NCI-H2029 (cell line): ENCODE results near the gene BTF3.

ENCODE experiments used
- DNase-seq: peaks from one replicate; lab custom pipeline; 2025; lab: John Stamatoyannopoulos, UW

The BTF3 gene

DNA sequence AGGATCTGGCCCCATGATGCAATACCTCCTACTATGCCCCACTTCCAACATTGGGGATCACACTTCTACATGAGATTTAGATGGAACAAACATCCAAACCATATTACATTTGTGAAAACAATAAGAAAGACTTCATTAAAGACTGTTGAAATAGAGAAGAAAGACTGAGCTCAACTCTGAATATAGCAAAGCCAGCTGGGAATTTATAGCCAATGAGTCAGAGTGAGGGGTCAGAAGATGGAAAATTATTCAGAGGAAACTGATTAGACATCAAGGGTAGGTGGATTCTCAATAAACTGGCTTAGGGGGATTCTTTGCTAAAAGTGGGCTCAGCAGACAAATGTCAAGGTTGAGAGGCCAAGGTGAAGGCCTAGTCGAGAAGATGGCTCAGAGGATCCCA is 25.6 kb downstream of the BTF3 start:
- no peak for DNase-seq

DNA sequence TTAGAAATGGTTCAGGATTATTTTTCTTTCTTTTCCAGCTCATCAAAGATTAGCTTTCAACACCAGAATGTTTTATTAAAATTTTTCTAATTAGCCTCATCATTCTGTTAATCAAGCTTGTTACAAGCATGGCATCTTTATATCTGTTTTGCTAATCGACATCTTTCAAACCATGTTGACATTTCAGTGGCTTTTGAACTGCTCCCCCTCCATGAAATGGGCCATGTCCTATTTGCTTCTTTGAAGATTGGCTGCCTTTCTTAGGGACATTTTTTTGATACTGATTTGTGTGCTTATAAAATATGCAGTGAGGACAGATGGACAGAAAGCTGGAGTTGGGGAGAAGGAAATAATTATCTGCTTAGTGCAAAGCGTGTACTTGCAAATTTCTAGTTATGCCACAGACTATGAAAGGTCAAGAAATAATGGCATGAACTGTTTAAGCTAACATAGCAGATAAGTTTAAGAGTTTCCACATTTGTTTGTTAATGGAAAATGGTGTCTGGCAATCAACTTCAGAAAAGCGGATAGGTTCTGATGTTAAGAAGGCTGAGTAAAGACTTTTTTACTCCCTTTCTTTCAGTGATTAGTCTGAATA is 27.5 kb downstream of the BTF3 start:
- no peak for DNase-seq

DNA sequence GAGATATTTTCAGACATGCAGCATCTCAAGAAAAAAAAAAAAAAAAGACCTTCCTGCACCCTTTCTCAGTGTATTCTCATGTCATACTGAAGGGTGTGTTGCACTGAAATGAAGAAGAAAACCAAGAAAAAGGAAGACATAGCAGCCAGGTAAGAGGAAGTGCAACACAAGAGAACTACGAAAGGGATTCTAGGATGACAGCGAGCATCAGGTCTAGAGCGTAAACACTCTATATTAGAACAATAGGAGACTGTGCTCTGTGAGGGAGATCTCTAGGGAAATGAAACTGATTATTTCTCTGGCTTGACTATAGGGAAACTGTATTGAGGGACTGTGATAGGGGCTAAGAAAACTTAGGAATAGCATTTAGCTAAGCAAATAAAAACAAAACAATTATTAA is 30.0 kb downstream of the BTF3 start:
- DNase-seq = peak; percentile 37

DNA sequence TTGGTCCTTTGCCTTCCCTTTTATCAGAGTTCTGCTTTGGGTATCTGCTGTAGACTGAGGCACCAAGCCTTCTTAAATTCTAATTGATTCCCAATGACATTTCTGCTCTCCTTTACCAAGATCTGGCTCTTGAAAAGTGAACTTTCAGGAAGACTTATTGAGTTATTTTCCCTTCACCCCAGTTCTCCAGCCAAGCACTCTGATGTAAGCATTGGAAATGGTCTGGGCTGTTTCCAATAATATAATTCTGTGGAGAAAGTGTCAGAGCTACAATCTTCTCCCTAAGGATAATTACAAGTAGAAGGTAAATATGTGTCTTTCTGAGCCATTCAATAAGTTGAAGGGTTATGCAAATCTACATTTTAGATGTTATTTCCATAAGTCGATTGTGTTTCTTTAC is 30.8 kb downstream of the BTF3 start:
- no peak for DNase-seq

DNA sequence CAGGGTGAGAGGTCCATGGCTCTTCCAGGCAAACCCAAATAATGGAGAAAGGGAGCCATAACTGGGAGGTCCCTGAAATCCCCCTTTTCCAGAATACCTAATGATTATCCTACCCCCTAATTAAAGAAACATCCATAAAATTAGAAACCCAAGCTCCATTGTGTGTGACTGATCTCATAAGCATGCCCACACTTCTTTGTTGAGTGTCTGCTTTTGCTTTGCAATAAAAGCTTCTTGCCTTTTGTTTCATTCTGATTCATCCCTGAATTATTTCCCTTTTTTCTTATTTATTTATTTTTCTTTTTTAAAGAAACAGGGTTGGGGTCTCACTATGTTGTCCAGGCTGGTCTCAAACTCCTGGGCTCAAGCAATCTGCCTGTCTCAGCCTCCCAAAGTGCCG is 33.1 kb downstream of the BTF3 start:
- no peak for DNase-seq

DNA sequence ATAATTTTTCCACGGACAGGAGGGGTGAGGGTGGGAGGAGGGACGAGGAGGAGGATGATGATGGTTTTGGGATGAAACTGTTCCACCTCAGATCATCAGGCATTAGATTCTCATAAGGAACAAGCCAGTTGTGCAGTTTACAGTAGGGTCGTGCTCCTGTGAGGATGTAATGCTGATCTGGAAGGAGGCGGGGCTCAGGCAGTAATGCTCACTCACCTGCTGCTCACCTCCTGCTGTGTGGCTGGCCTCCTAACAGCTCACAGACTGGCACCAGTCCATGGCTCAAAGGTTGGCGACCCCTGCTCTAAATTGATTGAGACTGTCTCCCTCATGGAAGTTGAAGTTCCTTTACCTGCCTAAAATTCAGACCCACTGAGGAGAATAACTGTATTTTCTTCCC is 34.0 kb downstream of the BTF3 start:
- no peak for DNase-seq

DNA sequence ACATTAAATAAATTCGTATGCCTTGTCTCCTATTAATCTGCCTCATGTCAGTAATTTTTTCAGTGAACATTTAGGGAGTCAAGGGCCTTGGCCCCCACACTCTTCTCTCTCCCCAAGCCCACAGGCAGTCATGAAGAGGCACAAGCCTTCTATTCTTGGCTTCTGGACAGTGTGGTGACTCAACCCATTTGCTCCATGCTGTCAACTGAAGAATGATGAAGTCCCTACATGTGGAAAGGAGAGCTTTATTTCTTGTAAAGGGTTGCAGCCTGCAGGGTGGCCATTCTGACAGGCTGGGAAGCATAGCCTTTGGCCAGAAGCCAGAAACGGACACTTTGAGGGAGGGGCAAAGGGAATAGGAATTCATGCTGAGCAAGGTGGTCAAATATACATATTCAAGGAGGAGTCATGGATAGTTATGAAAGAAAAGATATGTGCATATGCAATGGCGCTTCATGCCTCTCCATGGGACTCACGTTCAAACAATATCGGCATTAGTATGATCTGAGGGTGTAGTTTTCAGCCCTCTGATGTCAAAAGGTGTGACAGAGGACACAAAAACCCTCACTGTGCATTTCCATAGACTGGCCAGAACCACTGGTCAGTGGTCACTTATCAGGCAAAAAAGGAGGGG is 35.9 kb downstream of the BTF3 start:
- DNase-seq = no peak

DNA sequence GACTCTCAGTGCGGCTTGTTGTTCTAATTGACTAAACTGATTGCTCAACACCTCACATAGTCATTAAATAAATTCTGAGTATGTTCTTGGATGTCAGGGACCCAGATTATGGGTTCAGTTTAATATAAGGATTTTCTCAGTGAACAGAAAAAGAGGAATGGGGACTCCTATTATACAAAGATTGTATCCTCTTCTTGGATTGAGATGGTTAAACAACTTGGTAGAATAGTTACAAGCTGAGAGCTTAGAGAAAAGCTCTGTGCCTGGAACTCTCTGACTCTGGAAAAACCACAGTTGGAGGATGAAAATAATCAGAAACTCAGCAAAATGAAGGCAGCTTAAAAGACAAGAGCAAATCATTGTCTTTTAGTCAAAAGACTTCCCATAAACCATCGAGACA is 36.7 kb downstream of the BTF3 start:
- no peak for DNase-seq

DNA sequence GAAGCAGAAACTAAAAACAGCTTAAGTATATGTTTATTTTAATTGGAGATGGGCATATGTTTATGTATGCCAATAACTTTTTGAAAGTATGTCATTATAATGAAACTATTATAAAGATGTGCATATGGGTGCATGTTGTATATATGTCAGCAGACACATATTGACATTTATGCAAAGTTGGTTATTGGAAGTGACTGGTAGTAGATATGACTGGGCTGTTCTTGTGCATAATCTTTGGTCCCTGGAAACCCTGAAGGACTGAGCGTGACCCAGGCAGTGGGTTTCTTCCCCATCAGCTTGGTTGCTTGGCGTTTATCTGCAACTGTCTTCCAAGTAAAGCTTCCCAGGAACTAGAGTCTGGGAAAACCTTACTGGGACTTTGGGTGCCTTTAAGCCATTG is 41.5 kb downstream of the BTF3 start:
- no peak for DNase-seq

DNA sequence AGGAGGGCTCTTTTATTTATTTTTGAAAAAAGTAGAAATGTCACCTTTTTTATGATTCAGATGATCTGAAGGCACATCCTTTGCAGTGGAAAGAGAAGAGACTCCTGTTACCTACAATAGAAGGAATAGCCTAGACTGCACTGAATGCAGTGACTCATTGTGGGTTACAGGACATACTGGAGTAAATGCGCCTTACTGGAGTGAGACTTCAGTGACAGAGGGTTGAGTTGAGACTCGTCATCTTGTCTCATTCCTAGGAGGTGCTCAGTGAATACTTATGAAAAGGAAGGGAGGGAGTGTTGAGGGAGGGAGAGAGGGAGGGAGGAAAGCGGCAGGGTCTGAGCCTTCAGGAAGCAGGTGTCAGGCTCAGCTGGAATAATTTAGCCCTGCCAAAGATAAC is 42.0 kb downstream of the BTF3 start:
- DNase-seq = no peak

DNA sequence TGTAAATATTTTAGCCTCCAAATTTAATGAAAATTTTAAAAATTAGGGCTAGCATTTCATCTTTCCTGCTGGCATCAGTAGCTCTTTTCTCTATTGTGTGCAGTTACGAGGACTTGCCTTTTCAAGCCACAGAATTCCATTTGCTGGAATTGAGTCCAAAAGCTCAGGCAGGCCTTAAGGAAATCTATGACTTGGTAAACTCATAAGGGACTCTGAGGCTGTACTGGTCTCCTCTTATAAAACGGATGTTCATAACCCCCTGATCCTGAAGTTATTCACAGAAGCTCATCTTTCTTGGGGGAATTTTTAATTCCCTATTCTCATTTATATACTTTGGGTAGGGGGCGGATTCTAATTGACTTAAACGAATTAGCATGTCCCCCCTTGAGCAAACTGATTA is 43.8 kb downstream of the BTF3 start:
- no peak for DNase-seq

DNA sequence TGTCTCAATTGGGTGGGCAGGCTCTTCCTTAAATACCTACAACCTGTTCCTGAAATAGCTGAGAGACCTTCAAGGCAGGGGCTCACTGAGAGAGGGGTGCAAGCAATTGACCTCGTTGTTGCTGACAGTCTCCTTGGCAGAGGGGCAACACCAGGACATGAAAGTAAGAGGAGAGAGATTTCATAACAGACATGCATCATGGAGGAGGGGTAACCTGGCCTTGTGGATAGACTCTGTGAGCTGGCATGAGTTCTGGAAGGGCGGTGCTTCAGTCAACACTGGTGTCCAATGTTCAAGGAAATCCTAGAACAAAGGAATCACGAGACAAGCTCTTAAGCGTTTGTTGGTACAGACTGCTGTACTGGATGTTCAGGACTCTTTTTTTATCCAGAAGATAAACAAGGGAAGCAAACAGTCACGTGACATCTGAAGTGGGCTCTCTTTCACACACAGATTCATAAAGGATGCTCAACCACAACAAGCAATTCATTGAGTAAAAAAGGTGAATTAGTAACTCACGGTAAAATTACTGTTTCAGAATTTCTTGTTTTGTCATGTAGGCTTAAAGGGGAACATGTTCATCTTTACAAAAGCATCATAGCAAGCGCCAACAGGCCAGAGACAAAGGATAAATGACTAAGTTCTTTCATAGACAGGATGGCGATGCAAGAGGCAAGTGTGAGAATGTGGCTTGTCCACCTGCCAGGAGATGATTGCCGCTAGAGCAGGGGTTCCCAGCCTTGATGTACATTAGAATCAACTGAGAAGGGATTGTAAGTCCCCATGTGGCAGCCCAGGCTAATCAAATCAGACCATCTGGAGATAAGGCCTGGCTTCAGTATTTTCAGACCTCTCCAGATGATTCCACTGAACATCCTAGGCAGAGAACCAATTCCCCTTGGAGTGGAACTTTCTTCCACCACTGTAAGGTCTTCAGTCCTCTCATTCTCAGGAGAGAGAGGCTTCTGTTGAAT is 46.5 kb downstream of the BTF3 start:
- DNase-seq = peak; percentile 100

DNA sequence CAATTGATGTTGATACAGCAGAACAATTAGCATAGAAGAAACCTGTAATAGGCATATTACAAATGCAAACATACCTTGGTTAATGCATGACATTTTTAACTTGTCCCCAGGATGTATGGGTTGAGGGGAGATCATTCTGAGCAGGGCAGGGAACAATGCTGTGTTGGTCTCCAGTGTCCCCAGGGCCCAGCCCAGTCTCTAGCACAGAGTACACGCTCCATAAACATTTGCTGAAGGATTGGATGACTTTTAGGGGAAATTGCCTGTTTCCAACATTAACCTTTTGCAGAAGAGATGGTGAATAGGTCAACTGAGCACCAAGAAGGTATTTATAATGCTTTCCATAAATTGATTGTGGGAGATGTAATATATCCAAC is 47.1 kb downstream of the BTF3 start:
- no peak for DNase-seq

DNA sequence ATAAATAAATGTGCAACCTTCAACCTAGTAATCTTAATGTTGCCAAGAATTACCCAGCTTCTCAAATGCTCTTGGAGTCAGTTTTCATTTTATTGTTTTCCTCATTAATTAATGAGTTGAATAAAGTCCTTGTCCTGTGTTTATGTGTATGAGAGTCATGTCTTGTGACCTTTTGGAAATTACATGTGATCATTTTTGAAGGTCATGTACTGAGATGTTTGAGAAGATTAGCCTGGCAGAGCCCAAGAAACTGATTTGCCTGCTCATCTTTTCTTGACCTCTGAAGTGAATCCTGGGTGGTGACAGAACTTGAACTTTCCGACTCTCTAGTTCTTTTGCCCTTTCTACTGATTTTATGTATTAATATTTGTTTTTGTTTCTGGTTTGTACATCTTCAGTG is 51.8 kb downstream of the BTF3 start:
- DNase-seq = no peak

DNA sequence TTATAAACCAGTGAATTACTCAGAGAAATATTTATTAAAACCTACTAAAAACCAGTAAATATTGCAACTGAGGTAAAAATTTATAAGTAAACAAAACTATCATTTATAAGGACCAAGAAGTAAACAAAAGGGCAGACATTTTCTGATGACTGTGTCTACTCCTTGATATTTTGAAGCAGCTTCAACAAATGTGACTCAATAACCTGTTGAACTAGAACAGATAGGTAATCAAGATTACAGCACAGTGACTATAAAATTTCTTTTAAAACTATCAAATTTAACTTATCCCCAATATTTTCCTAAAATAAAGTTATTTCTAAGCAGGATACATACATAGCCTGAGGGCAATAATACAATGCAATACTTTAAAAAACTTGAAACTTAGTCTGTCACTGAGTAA is 54.4 kb downstream of the BTF3 start:
- no peak for DNase-seq
